Measurements from ENCODE around the gene IL18RAP. TPM values are rescaled to one million over a fixed set of nuclear protein-coding genes. Genes with fewer than 3 reads are reported as not detected.

Gene IL18RAP
- total RNA-seq, 2 experiments from 2014 or later, result 9.0 to 10.6 TPM

GRCh38 chr2:102439065-102439695 is 16.2 kb downstream of the IL18RAP start:
- no peak for DNase-seq
- POLR2A ChIA-PET, result interaction anchor here (1.3 kb wide), 1 partner anchor 70 kb away, joined by 3 read pairs; no protein-coding TSS in a partner anchor
- peaks cover 35% of the 10 kb centered on the region for H3K4me1 Mint-ChIP-seq (ENCODE audit: low read depth)

GRCh38 chr2:102442967-102443828 is 20.2 kb downstream of the IL18RAP start:
- Mint-ChIP-seq H3K9me3 (no peaks in the 10 kb centered on the region), H3K36me3 (no peaks in the 10 kb centered on the region), H3K27me3 (no peaks in the 10 kb centered on the region), H3K27ac (peak overlapping the region; percentile 34), H3K4me3 (peak overlapping the region; percentile 16), H3K4me1 (ENCODE audit: low read depth) (peaks cover 10% of the 10 kb centered on the region)
- ChIA-PET CTCF (interaction anchor here (0.6 to 3.3 kb wide), 63 partner anchors 9 to 560 kb away, joined by 3 to 74 read pairs (median 5); partner anchors contain the start of genes IL18R1, IL1RL1 and SLC9A4), POLR2A (interaction anchor here (1.2 kb wide), 1 partner anchor 85 kb away, joined by 3 read pairs; no protein-coding TSS in a partner anchor)
- intact Hi-C loops (cut with micrococcal nuclease), result loop anchor here (1.0 to 5.0 kb wide), 5 partner anchors 87 to 421 kb away; partner anchors contain the start of gene IL1RL2
- DNase-seq, result peak; percentile 63

More at GRCh38 chr2:102439065-102439695, 16.2 kb downstream of the IL18RAP start:
- intact Hi-C loops (cut with micrococcal nuclease), result loop anchor here (2.0 kb wide), 1 partner anchor 538 kb away; no protein-coding TSS in a partner anchor
- Mint-ChIP-seq H3K27me3 (no peaks in the 10 kb centered on the region), H3K36me3 (peaks cover 3% of the 10 kb centered on the region), H3K9me3 (no peaks in the 10 kb centered on the region), H3K27ac (no peak overlapping the region), H3K4me3 (no peak overlapping the region)
- CTCF ChIA-PET, result interaction anchor here (0.6 to 1.8 kb wide), 9 partner anchors 10 to 555 kb away, joined by 3 to 6 read pairs (median 3); partner anchors contain the start of gene IL18R1

- DNase-seq, result no peak
- Mint-ChIP-seq H3K36me3 (no peaks in the 10 kb centered on the region), H3K27me3 (no peaks in the 10 kb centered on the region), H3K9me3 (no peaks in the 10 kb centered on the region), H3K4me1 (ENCODE audit: low read depth) (peaks cover 10% of the 10 kb centered on the region), H3K4me3 (no peak overlapping the region), H3K27ac (no peak overlapping the region)
- ChIA-PET CTCF (interaction anchor here (1.0 to 3.3 kb wide), 26 partner anchors 8 to 560 kb away, joined by 3 to 74 read pairs (median 8); partner anchors contain the start of gene IL18R1), POLR2A (no interaction called here)
- intact Hi-C loops (cut with micrococcal nuclease), result loop anchor here (5.0 kb wide), 3 partner anchors 142 to 422 kb away; partner anchors contain the start of gene IL1RL2
Measured at GRCh38 chr2:102444233-102444632, 21.3 kb downstream of the IL18RAP start.

- DNase-seq, result no peak
- intact Hi-C loops (cut with micrococcal nuclease), result no loop called here
- Mint-ChIP-seq H3K36me3 (no peaks in the 10 kb centered on the region), H3K4me1 (ENCODE audit: low read depth) (peaks cover 10% of the 10 kb centered on the region), H3K9me3 (no peaks in the 10 kb centered on the region), H3K27me3 (peaks cover 1% of the 10 kb centered on the region), H3K4me3 (no peak overlapping the region), H3K27ac (no peak overlapping the region)
- POLR2A ChIA-PET, result no interaction called here
- CTCF ChIA-PET, result interaction anchor here (0.6 to 4.6 kb wide), 6 partner anchors 79 to 563 kb away, joined by 3 to 15 read pairs (median 10); no protein-coding TSS in a partner anchor
Measured at GRCh38 chr2:102446936-102447335, 24.0 kb downstream of the IL18RAP start.

- intact Hi-C loops (cut with micrococcal nuclease), result loop anchor here (1.0 to 2.0 kb wide), 3 partner anchors 93 to 565 kb away; no protein-coding TSS in a partner anchor
- peak; percentile 82 for DNase-seq
- Mint-ChIP-seq H3K9me3 (no peaks in the 10 kb centered on the region), H3K36me3 (no peaks in the 10 kb centered on the region), H3K27me3 (peaks cover 1% of the 10 kb centered on the region), H3K4me1 (ENCODE audit: low read depth) (no peaks in the 10 kb centered on the region), H3K27ac (no peak overlapping the region), H3K4me3 (no peak overlapping the region)
- POLR2A ChIA-PET, result no interaction called here
- CTCF ChIA-PET, result interaction anchor here (0.8 to 4.6 kb wide), 15 partner anchors 10 to 566 kb away, joined by 3 to 15 read pairs (median 4); partner anchors contain the start of gene IL18R1
Measured at GRCh38 chr2:102449370-102449974, 26.5 kb downstream of the IL18RAP start.

GRCh38 chr2:102451968-102452367 is 29.0 kb downstream of the IL18RAP start:
- H3K4me3 Mint-ChIP-seq, result no peak overlapping the region
- no peaks in the 10 kb centered on the region for H3K4me1 Mint-ChIP-seq (ENCODE audit: low read depth)
- no peak for DNase-seq
- ChIA-PET CTCF (interaction anchor here (1.0 to 3.6 kb wide), 5 partner anchors 9 to 568 kb away, joined by 3 to 17 read pairs (median 7); partner anchors contain the start of genes IL18R1 and SLC9A4), POLR2A (interaction anchor here (0.5 kb wide), 1 partner anchor 954 kb away, joined by 5 read pairs; no protein-coding TSS in a partner anchor)
- no peaks in the 10 kb centered on the region for H3K36me3 Mint-ChIP-seq
- H3K27me3 Mint-ChIP-seq, result peaks cover 6% of the 10 kb centered on the region
- intact Hi-C loops (cut with micrococcal nuclease), result no loop called here
- no peak overlapping the region for H3K27ac Mint-ChIP-seq
- H3K9me3 Mint-ChIP-seq, result peaks cover 5% of the 10 kb centered on the region

GRCh38 chr2:102453501-102453900 is 30.5 kb downstream of the IL18RAP start:
- ChIA-PET POLR2A (no interaction called here), CTCF (interaction anchor here (0.8 to 3.6 kb wide), 3 partner anchors 19 to 433 kb away, joined by 3 to 17 read pairs (median 6); partner anchors contain the start of gene SLC9A4)
- Mint-ChIP-seq H3K4me1 (ENCODE audit: low read depth) (no peaks in the 10 kb centered on the region), H3K4me3 (no peak overlapping the region), H3K27me3 (peaks cover 6% of the 10 kb centered on the region), H3K27ac (no peak overlapping the region), H3K36me3 (no peaks in the 10 kb centered on the region), H3K9me3 (peaks cover 5% of the 10 kb centered on the region)
- no peak for DNase-seq
- intact Hi-C loops (cut with micrococcal nuclease), result no loop called here

- peaks cover 6% of the 10 kb centered on the region for H3K27me3 Mint-ChIP-seq
- no peak overlapping the region for H3K4me3 Mint-ChIP-seq
- CTCF ChIA-PET, result interaction anchor here (0.6 to 3.6 kb wide), 3 partner anchors 11 to 215 kb away, joined by 3 to 17 read pairs (median 3); partner anchors contain the start of gene SLC9A4
- no peak for DNase-seq
- peaks cover 5% of the 10 kb centered on the region for H3K9me3 Mint-ChIP-seq
- H3K27ac Mint-ChIP-seq, result no peak overlapping the region
- POLR2A ChIA-PET, result no interaction called here
- no peaks in the 10 kb centered on the region for H3K4me1 Mint-ChIP-seq (ENCODE audit: low read depth)
- no peaks in the 10 kb centered on the region for H3K36me3 Mint-ChIP-seq
- intact Hi-C loops (cut with micrococcal nuclease), result no loop called here
Measured at GRCh38 chr2:102455061-102455670, 32.2 kb downstream of the IL18RAP start.

GRCh38 chr2:102460467-102460866 is 37.5 kb downstream of the IL18RAP start:
- Mint-ChIP-seq H3K9me3 (peaks cover 5% of the 10 kb centered on the region), H3K27ac (no peak overlapping the region), H3K4me1 (ENCODE audit: low read depth) (no peaks in the 10 kb centered on the region), H3K27me3 (peaks cover 7% of the 10 kb centered on the region), H3K36me3 (no peaks in the 10 kb centered on the region), H3K4me3 (no peak overlapping the region)
- POLR2A ChIA-PET, result no interaction called here
- DNase-seq, result no peak
- intact Hi-C loops (cut with micrococcal nuclease), result no loop called here
- CTCF ChIA-PET, result interaction anchor here (0.8 to 2.8 kb wide), 5 partner anchors 10 to 587 kb away, joined by 3 to 10 read pairs (median 8); no protein-coding TSS in a partner anchor

GRCh38 chr2:102461188-102461587 is 38.2 kb downstream of the IL18RAP start:
- H3K9me3 Mint-ChIP-seq, result no peaks in the 10 kb centered on the region
- H3K27ac Mint-ChIP-seq, result no peak overlapping the region
- H3K27me3 Mint-ChIP-seq, result peaks cover 5% of the 10 kb centered on the region
- intact Hi-C loops (cut with micrococcal nuclease), result no loop called here
- DNase-seq, result no peak
- POLR2A ChIA-PET, result no interaction called here
- H3K4me3 Mint-ChIP-seq, result no peak overlapping the region
- no peaks in the 10 kb centered on the region for H3K4me1 Mint-ChIP-seq (ENCODE audit: low read depth)
- CTCF ChIA-PET, result interaction anchor here (0.8 to 2.8 kb wide), 5 partner anchors 10 to 588 kb away, joined by 3 to 10 read pairs (median 8); partner anchors contain the start of gene SLC9A4
- H3K36me3 Mint-ChIP-seq, result no peaks in the 10 kb centered on the region

GRCh38 chr2:102463160-102463559 is 40.2 kb downstream of the IL18RAP start:
- H3K9me3 Mint-ChIP-seq, result no peaks in the 10 kb centered on the region
- H3K36me3 Mint-ChIP-seq, result no peaks in the 10 kb centered on the region
- no peak overlapping the region for H3K4me3 Mint-ChIP-seq
- ChIA-PET POLR2A (no interaction called here), CTCF (interaction anchor here (0.8 kb wide), 1 partner anchor 254 kb away, joined by 3 read pairs; no protein-coding TSS in a partner anchor)
- H3K4me1 Mint-ChIP-seq (ENCODE audit: low read depth), result no peaks in the 10 kb centered on the region
- intact Hi-C loops (cut with micrococcal nuclease), result no loop called here
- peaks cover 10% of the 10 kb centered on the region for H3K27me3 Mint-ChIP-seq
- no peak for DNase-seq
- H3K27ac Mint-ChIP-seq, result no peak overlapping the region

All from activated CD4-positive, alpha-beta memory T cell treated with anti-CD3 and anti-CD28 coated beads for 36 hours (primary cell).